T-helper 2 cell treated with Interferon-gamma antibody and Interleukin-4, amounts not matched to agents 5 μg/mL and 100 μg/mL, for 36 hours (primary cell): ENCODE results near the gene RALY.

Source experiments
- DNase-seq: peaks from one replicate; pipeline ENCODE4 v3.0.0; 2021; ENCODE audit warnings: low spot score
- H3K27ac Mint-ChIP-seq: one replicate; pipeline ENCODE4 v1.8.0; 2021; ENCODE audit warnings: mild to moderate bottlenecking, mixed read lengths
- H3K27me3 Mint-ChIP-seq: one replicate; pipeline ENCODE4 v1.8.0; 2021; ENCODE audit warnings: low read depth, mixed read lengths
- H3K36me3 Mint-ChIP-seq: one replicate; pipeline ENCODE4 v1.8.0; 2021; ENCODE audit warnings: low read depth, mixed read lengths
- H3K4me1 Mint-ChIP-seq: one replicate; pipeline ENCODE4 v1.8.0; 2021; ENCODE audit warnings: low read depth, mixed read lengths
- H3K4me3 Mint-ChIP-seq: one replicate; pipeline ENCODE4 v1.8.0; 2022; ENCODE audit warnings: mild to moderate bottlenecking, moderate library complexity, mixed read lengths
- H3K9me3 Mint-ChIP-seq: one replicate; pipeline ENCODE4 v1.8.0; 2021; ENCODE audit warnings: mixed read lengths

The RALY gene

GRCh38 chr20:34076952-34077351 lies 83.2 kb downstream of the RALY start:
- Mint-ChIP-seq H3K4me1 (peaks cover 9% of the 10 kb centered on the region), H3K4me3 (no peak overlapping the region), H3K27ac (no peak overlapping the region), H3K9me3 (no peaks in the 10 kb centered on the region), H3K36me3 (peaks cover 36% of the 10 kb centered on the region), H3K27me3 (no peaks in the 10 kb centered on the region)
- DNase-seq, result no peak

- peaks cover 30% of the 10 kb centered on the region for H3K36me3 Mint-ChIP-seq
- H3K9me3 Mint-ChIP-seq, result no peaks in the 10 kb centered on the region
- peaks cover 4% of the 10 kb centered on the region for H3K4me1 Mint-ChIP-seq
- H3K4me3 Mint-ChIP-seq, result no peak overlapping the region
- DNase-seq, result no peak
- no peaks in the 10 kb centered on the region for H3K27me3 Mint-ChIP-seq
- no peak overlapping the region for H3K27ac Mint-ChIP-seq
These were observed 84.8 kb downstream of the RALY start for GRCh38 chr20:34078540-34078939.

- Mint-ChIP-seq H3K4me1 (peaks cover 1% of the 10 kb centered on the region), H3K27me3 (no peaks in the 10 kb centered on the region), H3K27ac (no peak overlapping the region), H3K36me3 (peaks cover 36% of the 10 kb centered on the region), H3K9me3 (no peaks in the 10 kb centered on the region), H3K4me3 (no peak overlapping the region)
- DNase-seq, result no peak
These were observed 86.1 kb downstream of the RALY start for GRCh38 chr20:34079818-34080217.

- Mint-ChIP-seq H3K27me3 (no peaks in the 10 kb centered on the region), H3K4me1 (peaks cover 1% of the 10 kb centered on the region), H3K4me3 (no peak overlapping the region), H3K27ac (no peak overlapping the region), H3K36me3 (peaks cover 41% of the 10 kb centered on the region), H3K9me3 (no peaks in the 10 kb centered on the region)
- no peak for DNase-seq
These were observed 88.6 kb downstream of the RALY start for GRCh38 chr20:34082232-34082887.

- Mint-ChIP-seq H3K9me3 (no peaks in the 10 kb centered on the region), H3K27ac (no peak overlapping the region), H3K4me3 (no peak overlapping the region), H3K27me3 (no peaks in the 10 kb centered on the region), H3K36me3 (peaks cover 46% of the 10 kb centered on the region), H3K4me1 (peaks cover 2% of the 10 kb centered on the region)
- DNase-seq, result no peak
These were observed 89.4 kb downstream of the RALY start for GRCh38 chr20:34083137-34083536.

- Mint-ChIP-seq H3K9me3 (no peaks in the 10 kb centered on the region), H3K27ac (no peak overlapping the region), H3K36me3 (peaks cover 47% of the 10 kb centered on the region), H3K4me3 (no peak overlapping the region), H3K27me3 (no peaks in the 10 kb centered on the region), H3K4me1 (peaks cover 4% of the 10 kb centered on the region)
- no peak for DNase-seq
These were observed 90.1 kb downstream of the RALY start for GRCh38 chr20:34083781-34084180.

GRCh38 chr20:34084227-34084923 lies 90.7 kb downstream of the RALY start:
- Mint-ChIP-seq H3K4me1 (peaks cover 4% of the 10 kb centered on the region), H3K27ac (no peak overlapping the region), H3K36me3 (peaks cover 50% of the 10 kb centered on the region), H3K4me3 (no peak overlapping the region), H3K27me3 (no peaks in the 10 kb centered on the region), H3K9me3 (no peaks in the 10 kb centered on the region)
- no peak for DNase-seq

GRCh38 chr20:34085544-34086040 lies 91.9 kb downstream of the RALY start:
- Mint-ChIP-seq H3K4me3 (no peak overlapping the region), H3K4me1 (peaks cover 4% of the 10 kb centered on the region), H3K9me3 (no peaks in the 10 kb centered on the region), H3K27me3 (no peaks in the 10 kb centered on the region), H3K27ac (peak overlapping the region; percentile 2), H3K36me3 (peaks cover 59% of the 10 kb centered on the region)
- DNase-seq, result no peak

- H3K9me3 Mint-ChIP-seq, result no peaks in the 10 kb centered on the region
- peak overlapping the region; percentile 34 for H3K27ac Mint-ChIP-seq
- no peak for DNase-seq
- no peak overlapping the region for H3K4me3 Mint-ChIP-seq
- peaks cover 72% of the 10 kb centered on the region for H3K36me3 Mint-ChIP-seq
- H3K27me3 Mint-ChIP-seq, result no peaks in the 10 kb centered on the region
- H3K4me1 Mint-ChIP-seq, result peaks cover 15% of the 10 kb centered on the region
These were observed 94.8 kb downstream of the RALY start for GRCh38 chr20:34088305-34089174.

- no peaks in the 10 kb centered on the region for H3K9me3 Mint-ChIP-seq
- H3K27ac Mint-ChIP-seq, result no peak overlapping the region
- H3K36me3 Mint-ChIP-seq, result peaks cover 75% of the 10 kb centered on the region
- H3K27me3 Mint-ChIP-seq, result no peaks in the 10 kb centered on the region
- no peak overlapping the region for H3K4me3 Mint-ChIP-seq
- peaks cover 17% of the 10 kb centered on the region for H3K4me1 Mint-ChIP-seq
- DNase-seq, result no peak
These were observed 95.4 kb downstream of the RALY start for GRCh38 chr20:34089175-34089479.

- H3K9me3 Mint-ChIP-seq, result no peaks in the 10 kb centered on the region
- peaks cover 73% of the 10 kb centered on the region for H3K36me3 Mint-ChIP-seq
- H3K4me3 Mint-ChIP-seq, result no peak overlapping the region
- no peaks in the 10 kb centered on the region for H3K27me3 Mint-ChIP-seq
- H3K27ac Mint-ChIP-seq, result no peak overlapping the region
- H3K4me1 Mint-ChIP-seq, result peaks cover 18% of the 10 kb centered on the region
- DNase-seq, result no peak
These were observed 96.1 kb downstream of the RALY start for GRCh38 chr20:34089655-34090345.

GRCh38 chr20:34090645-34091044 lies 96.9 kb downstream of the RALY start:
- H3K4me1 Mint-ChIP-seq, result peaks cover 18% of the 10 kb centered on the region
- no peak overlapping the region for H3K4me3 Mint-ChIP-seq
- no peak for DNase-seq
- H3K9me3 Mint-ChIP-seq, result no peaks in the 10 kb centered on the region
- H3K27me3 Mint-ChIP-seq, result no peaks in the 10 kb centered on the region
- no peak overlapping the region for H3K27ac Mint-ChIP-seq
- peaks cover 72% of the 10 kb centered on the region for H3K36me3 Mint-ChIP-seq

- peak overlapping the region; percentile 45 for H3K27ac Mint-ChIP-seq
- no peaks in the 10 kb centered on the region for H3K27me3 Mint-ChIP-seq
- H3K36me3 Mint-ChIP-seq, result peaks cover 77% of the 10 kb centered on the region
- H3K4me3 Mint-ChIP-seq, result no peak overlapping the region
- H3K4me1 Mint-ChIP-seq, result peaks cover 19% of the 10 kb centered on the region
- no peak for DNase-seq
- no peaks in the 10 kb centered on the region for H3K9me3 Mint-ChIP-seq
These were observed 98.0 kb downstream of the RALY start for GRCh38 chr20:34091637-34092200.
